HG03066 (cell line): ENCODE results near the gene ZDBF2.
"Not testable (repeated sequence)": the region's sequence is repeated elsewhere in the genome, so short reads cannot be mapped to it uniquely, and the experiment has no call there.

Source experiments
- ATAC-seq: cut with Tn5 transposase; IDR thresholded peaks from one replicate; pipeline ENCODE4 v1.9.1; 2021; ENCODE audit warnings: low read depth; ENCODE audit not compliant: unreplicated experiment

Gene ZDBF2

GRCh38 chr2:206274434-206275311, at the start of gene ZDBF2:
Gene ZDBF2, plus strand, starts transcription at chr2:206274663. Its CDS starts 7,187 bp downstream, at chr2:206281850.
- peak; percentile 78 for ATAC-seq

DNA sequence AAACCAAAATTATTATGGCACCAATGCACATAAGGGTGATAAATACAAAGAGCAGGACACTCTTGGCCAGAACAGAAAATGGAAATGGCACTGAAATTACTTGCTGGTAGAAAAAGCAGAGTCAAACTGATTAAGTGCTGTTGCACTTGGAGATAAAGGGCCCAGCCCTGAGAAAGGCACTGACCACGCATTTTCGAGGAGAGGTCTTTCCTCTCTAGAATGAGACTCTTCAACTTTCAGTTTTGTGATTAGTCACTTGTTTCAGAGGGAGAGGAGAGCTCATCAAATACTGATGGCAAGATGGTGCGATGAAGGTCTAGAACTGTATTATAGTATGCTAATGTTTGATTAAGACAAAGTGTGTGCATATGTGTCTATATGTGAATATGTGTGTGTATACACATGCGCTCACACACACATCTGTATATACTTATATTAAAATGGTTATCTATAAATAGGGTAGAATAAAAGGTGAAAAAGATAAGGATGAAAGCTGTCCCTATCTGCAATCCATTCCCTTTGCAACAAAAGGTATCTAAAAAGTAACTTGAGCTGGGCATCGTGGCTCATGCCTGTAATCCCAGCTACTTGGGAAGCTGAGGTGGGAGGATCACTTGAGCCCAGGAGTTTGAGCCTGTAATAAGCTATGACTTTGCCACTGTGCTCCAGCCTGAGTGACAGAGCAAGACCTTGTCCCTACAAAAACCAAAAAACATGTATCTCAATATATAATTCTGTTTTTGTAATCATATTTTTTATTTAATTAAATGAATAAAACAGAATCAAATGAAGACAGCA, 48.8 kb upstream of the ZDBF2 start:
- peak; percentile 91 for ATAC-seq

GRCh38 chr2:206228636-206229035, 45.8 kb upstream of the ZDBF2 start:
- ATAC-seq, result not testable (repeated sequence)

GRCh38 chr2:206229642-206230041, 44.8 kb upstream of the ZDBF2 start:
- ATAC-seq, result no peak

- no peak for ATAC-seq
These were observed 44.3 kb upstream of the ZDBF2 start for GRCh38 chr2:206230060-206230762.

GRCh38 chr2:206231669-206232286, 42.7 kb upstream of the ZDBF2 start:
- no peak for ATAC-seq

- ATAC-seq, result no peak
These were observed 42.0 kb upstream of the ZDBF2 start for GRCh38 chr2:206232287-206233035.

DNA sequence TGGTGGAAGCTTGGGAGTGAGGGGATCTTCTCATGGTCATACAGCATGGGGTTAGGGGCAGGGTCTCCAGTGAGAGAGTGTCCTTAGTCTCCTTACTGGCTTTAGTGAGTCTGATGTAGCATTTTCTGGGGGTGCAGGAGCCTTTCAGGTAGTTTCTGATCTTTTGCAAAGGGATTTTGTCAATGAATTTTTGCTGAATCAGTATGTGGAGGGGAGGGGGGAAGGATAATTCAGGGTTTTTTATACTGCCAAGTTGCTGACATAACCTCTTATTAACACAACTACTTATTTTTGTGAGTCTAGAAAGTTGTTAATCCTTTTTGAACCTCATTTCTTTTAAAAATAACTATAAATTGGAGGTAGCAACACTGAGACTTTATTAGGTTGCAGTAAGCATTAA, 35.3 kb upstream of the ZDBF2 start:
- ATAC-seq, result no peak

DNA sequence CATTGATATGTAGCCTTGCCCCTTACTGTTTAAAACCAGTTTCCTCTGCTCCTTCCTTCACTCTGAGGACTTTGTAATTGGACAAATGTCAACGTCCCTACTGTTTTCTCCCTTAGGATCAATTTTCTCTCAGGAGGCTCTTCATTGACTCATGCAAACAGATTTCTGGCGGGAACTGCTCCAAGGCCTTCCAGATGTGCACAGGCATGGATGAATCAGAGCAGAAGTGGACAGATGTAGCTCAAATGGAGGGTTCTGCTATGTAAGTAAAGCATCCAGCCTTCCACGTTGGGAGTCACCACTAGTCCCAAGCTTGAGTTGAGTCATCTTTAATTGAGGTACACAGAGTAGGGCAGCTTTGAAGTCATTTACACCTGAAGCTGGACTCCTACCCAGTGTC, 34.1 kb upstream of the ZDBF2 start:
- ATAC-seq, result no peak

GRCh38 chr2:206241736-206242135, 32.7 kb upstream of the ZDBF2 start:
- no peak for ATAC-seq

DNA sequence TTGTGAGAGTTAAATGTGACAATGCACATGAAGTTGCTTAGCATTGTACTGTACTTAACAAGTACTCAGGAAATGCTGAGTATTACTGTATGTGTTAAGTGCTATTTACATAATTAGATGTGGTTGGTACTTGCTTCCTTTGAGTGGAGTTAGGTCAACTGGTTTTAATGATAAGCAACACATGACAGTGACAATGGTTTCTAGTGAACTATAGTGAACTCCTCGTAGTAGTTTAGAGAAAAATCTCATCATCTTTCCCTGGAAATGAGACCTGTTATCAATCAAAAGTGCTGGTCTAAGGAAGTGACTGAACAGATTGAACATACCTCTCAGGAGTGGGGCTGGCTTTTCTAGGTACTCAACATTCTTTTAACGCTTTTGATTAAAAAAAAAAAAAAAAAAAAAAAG, 29.2 kb upstream of the ZDBF2 start:
- peak; percentile 45 for ATAC-seq

DNA sequence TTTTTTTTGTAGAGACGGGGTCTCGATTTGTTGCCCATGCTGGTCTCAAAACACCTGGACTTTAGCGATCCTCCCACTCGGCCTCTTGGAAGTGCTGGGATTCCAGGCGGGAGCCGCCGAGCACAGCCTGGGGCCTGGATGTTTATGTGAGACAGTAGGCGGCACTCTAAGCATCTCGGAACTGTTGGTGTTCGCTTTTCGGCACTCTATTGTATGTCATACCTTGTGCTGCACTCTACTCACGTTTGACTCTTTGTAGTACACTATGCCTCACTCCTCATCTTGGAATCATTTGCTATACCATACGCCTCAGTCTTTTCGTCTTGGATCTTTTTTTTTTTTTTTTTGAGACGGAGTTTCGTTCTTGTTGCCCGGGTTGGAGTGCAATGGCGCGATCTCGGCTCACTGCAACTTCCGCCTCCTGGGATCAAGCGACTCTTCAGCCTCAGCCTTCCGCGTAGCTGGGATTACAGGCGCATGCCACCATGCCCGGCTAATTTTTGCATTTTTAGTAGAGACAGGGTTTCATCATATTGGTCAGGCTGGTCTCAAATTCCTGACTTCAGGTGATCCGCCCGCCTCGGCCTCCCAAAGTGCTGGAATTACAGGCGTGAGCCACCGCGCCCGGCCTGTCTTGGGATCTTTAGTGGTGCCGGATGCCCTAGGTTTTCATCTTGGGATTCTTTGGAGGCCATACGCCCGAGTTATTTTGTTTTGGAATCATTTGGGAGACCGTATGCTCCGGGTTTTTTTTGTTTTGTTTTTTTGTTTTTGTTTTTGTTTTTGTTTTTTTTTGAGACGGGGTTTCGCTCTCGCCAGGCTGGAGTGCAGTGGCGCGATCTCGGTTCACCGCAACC, 24.2 kb upstream of the ZDBF2 start:
- ATAC-seq, result no peak

- ATAC-seq, result no peak
These were observed 21.2 kb upstream of the ZDBF2 start for GRCh38 chr2:206253125-206253776.

GRCh38 chr2:206253777-206254166, 20.7 kb upstream of the ZDBF2 start:
- no peak for ATAC-seq

- ATAC-seq, result no peak
These were observed 19.5 kb upstream of the ZDBF2 start for GRCh38 chr2:206255003-206255402.

DNA sequence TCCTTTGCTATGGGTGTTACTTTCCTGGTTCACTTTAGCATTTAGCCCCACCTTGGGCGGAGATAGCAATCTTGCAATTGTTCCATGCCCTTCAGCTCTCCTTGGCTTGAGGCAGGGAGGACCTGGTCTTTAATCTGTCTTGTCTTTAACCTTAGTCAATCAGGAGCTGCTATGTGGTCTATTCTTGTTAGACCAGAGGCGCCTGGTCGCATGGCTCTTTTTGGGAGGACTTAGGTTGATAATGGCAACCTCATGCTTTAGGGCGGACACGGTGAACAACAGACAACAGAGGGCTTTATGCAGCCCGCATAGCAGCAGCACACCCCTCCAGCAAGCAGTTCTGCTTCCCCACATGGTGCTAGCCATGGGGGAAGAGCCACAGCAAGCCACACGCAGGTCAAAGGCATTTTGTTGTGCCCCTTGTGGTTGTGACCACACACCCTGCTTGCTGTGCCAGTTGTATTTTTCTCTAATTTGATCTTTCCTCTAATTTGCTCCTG, 17.7 kb upstream of the ZDBF2 start:
- no peak for ATAC-seq

DNA sequence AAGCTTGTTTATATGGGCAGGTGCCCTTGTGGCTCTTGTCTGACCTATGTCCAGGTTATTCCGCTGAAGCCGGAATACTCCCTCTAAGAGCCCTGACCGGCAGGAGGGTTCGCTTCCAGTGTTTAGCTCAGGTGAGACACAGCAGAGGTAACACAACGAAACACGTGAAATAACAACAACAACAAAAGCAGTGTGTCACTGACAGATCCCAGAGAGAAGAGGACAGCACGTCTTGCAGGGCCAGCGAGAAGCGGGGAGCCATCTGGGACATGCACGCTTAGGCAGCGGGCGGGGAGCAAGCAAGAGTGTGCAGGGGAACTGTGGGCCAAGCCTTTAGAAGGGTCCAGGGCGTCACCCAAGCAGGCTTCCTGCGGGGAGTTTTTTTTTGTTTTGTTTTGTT, 17.1 kb upstream of the ZDBF2 start:
- no peak for ATAC-seq

DNA sequence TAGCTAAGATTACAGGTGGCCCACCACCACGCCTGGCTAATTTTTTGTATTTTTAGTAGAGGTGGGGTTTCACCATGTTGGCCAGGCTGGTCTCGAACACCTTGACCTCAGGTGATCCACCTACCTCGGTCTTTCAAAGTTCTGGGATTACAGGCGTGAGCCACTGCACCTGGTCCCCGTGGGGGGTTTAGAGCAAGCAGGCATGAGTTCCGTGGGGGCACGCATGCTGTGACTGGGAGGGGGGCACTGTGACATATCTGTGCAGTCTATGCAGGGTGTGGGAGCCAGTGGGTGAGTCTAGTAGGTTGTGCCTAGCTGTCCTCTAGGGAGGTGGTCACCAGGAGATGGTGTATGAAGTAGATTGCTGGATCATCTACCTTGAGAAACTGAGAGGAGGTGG, 16.6 kb upstream of the ZDBF2 start:
- ATAC-seq, result no peak
